GM18867 (cell line): ENCODE measurements around the gene FLT3LG.
"Not testable (repeated sequence)": the region's sequence is repeated elsewhere in the genome, so short reads cannot be mapped to it uniquely, and the experiment has no call there.

Experiments used
- ATAC-seq: cut with Tn5 transposase; IDR thresholded peaks from one replicate; pipeline ENCODE4 v1.9.1; 2021; ENCODE audit warnings: mild to moderate bottlenecking, moderate library complexity; ENCODE audit not compliant: unreplicated experiment

FLT3LG gene

GRCh38 chr19:49461130-49461529 is 12.9 kb upstream of the FLT3LG start:
- ATAC-seq, result not testable (repeated sequence)

- no peak for ATAC-seq
These were observed 12.4 kb upstream of the FLT3LG start for GRCh38 chr19:49461656-49462055.

- no peak for ATAC-seq
These were observed 11.5 kb upstream of the FLT3LG start for GRCh38 chr19:49462492-49462891.

GRCh38 chr19:49463960-49464740 is 9.9 kb upstream of the FLT3LG start:
- ATAC-seq, result no peak

GRCh38 chr19:49465371-49465770 is 8.6 kb upstream of the FLT3LG start:
- ATAC-seq, result no peak

- ATAC-seq, result no peak
These were observed 5.8 kb upstream of the FLT3LG start for GRCh38 chr19:49468199-49468598.

- peak; percentile 53 for ATAC-seq
These were observed 5.1 kb upstream of the FLT3LG start for GRCh38 chr19:49468746-49469447.

- peak; percentile 43 for ATAC-seq
These were observed 4.0 kb upstream of the FLT3LG start for GRCh38 chr19:49469828-49470614.

- no peak for ATAC-seq
These were observed 3.4 kb upstream of the FLT3LG start for GRCh38 chr19:49470615-49470978.

GRCh38 chr19:49472936-49473335 is 1.1 kb upstream of the FLT3LG start:
- ATAC-seq, result no peak

- not testable (repeated sequence) for ATAC-seq
These were observed 531 bp upstream of the FLT3LG start for GRCh38 chr19:49473501-49473867.

GRCh38 chr19:49474542-49474924 is 518 bp downstream of the FLT3LG start:
- peak; percentile 2 for ATAC-seq

- no peak for ATAC-seq
These were observed 1.3 kb downstream of the FLT3LG start for GRCh38 chr19:49475191-49475917.

GRCh38 chr19:49475995-49476880 is 2.2 kb downstream of the FLT3LG start:
- no peak for ATAC-seq

GRCh38 chr19:49479975-49480628 is 6.1 kb downstream of the FLT3LG start:
- ATAC-seq, result no peak

- ATAC-seq, result no peak
These were observed 7.1 kb downstream of the FLT3LG start for GRCh38 chr19:49481020-49481683.

- ATAC-seq, result no peak
These were observed 12.2 kb downstream of the FLT3LG start for GRCh38 chr19:49486232-49486631.

GRCh38 chr19:49486710-49487276 is 12.8 kb downstream of the FLT3LG start:
- ATAC-seq, result no peak
